K562 (cell line): ENCODE results near the gene AQP6. TPM values are rescaled to one million over a fixed set of nuclear protein-coding genes. Genes with fewer than 3 reads are reported as not detected.
A peak's percentile ranks its signal among the peaks of the same experiment; 100 is the strongest.

Experiments
- BRD9 ChIP-seq: fragments of 450-650 bp; IDR thresholded peaks from 2 replicates; pipeline ENCODE4 v1.6.1; 2018; ENCODE audit warnings: low read depth; ENCODE audit not compliant: partially characterized antibody
- CHD2 ChIP-seq: IDR thresholded peaks from 2 replicates; pipeline ENCODE4 v1.6.1; 2011; ENCODE audit warnings: low read depth, low read length
- CREB1 ChIP-seq, 2 experiments: sonication (generic) in 1 of 2; formaldehyde crosslinking in 1 of 2; IDR thresholded peaks; 2 replicates each; pipeline versions ENCODE4 v1.6.1 to v1.8.0; 2012 to 2022; ENCODE audit warnings: inconsistent platforms in 1 of 2, mild to moderate bottlenecking in 1 of 2, missing genetic modification reagents in 1 of 2, moderate library complexity in 1 of 2
- ETV1 ChIP-seq: fragments of 450-650 bp; conservative IDR thresholded peaks from 2 replicates; pipeline ENCODE4 v1.6.1; 2016; ENCODE audit warnings: missing genetic modification characterization, control low read depth, low read depth, missing compliant biosample characterization
- ETV6 ChIP-seq, 3 experiments: fragments of 150-350 bp in 1 of 3; sonication (generic) in 1 of 3; formaldehyde crosslinking in 1 of 3; IDR thresholded peaks; 2 replicates each; pipeline versions ENCODE4 v1.6.1 to v1.8.0; 2014 to 2022; ENCODE audit warnings: borderline replicate concordance in 2 of 3, low read depth in 2 of 3, antibody characterized with exemption in 1 of 3, low read length in 1 of 3, mild to moderate bottlenecking in 1 of 3, missing genetic modification reagents in 1 of 3
- GTF2A2 ChIP-seq: IDR thresholded peaks from 2 replicates; pipeline ENCODE4 v1.6.1; 2016; ENCODE audit warnings: mild to moderate bottlenecking, missing genetic modification characterization, missing compliant biosample characterization
- GTF2E2 ChIP-seq: fragments of 200-800 bp; sonication (Bioruptor generic); IDR thresholded peaks from 2 replicates; pipeline ENCODE4 v1.6.1; 2016; ENCODE audit warnings: missing genetic modification characterization, missing compliant biosample characterization
- MEIS2 ChIP-seq: fragments of 450-650 bp; IDR thresholded peaks from 2 replicates; pipeline ENCODE4 v1.6.1; 2014; ENCODE audit warnings: mild to moderate bottlenecking; ENCODE audit not compliant: partially characterized antibody
- MLX ChIP-seq, 2 experiments: fragments of 450-650 bp in 1 of 2; sonication (generic) in 1 of 2; formaldehyde crosslinking; conservative IDR thresholded peaks; 2 replicates each; pipeline versions ENCODE4 v1.4.0 to v1.8.1; 2020 to 2022; ENCODE audit warnings: mild to moderate bottlenecking in 1 of 2, missing genetic modification reagents in 1 of 2
- NFATC3 ChIP-seq: fragments of 450-650 bp; IDR thresholded peaks from 2 replicates; pipeline ENCODE4 v1.6.1; 2017; ENCODE audit warnings: mild to moderate bottlenecking
- PHB ChIP-seq: fragments of 250-450 bp; sonication (Bioruptor Pico); IDR thresholded peaks from 2 replicates; pipeline ENCODE4 v1.5.0; 2021
- SAFB ChIP-seq: fragments of 200-400 bp; formaldehyde crosslinking; IDR thresholded peaks from 2 replicates; pipeline ENCODE4 v1.6.1; 2017; ENCODE audit warnings: low read depth, low read length, borderline replicate concordance
- SP2 ChIP-seq: IDR thresholded peaks from 2 replicates; pipeline ENCODE4 v1.6.1; 2011; ENCODE audit warnings: mild to moderate bottlenecking, low read depth, low read length, moderate library complexity; ENCODE audit not compliant: poor library complexity, severe bottlenecking; ENCODE audit errors: extremely low read depth
- SREBF1 ChIP-seq: fragments of 150-350 bp; IDR thresholded peaks from 2 replicates; pipeline ENCODE4 v1.6.1; 2014; ENCODE audit warnings: antibody characterized with exemption, low read depth, low read length, borderline replicate concordance
- TAF15 ChIP-seq: fragments of 200-400 bp; formaldehyde crosslinking; IDR thresholded peaks from 2 replicates; pipeline ENCODE4 v1.6.1; 2017; ENCODE audit warnings: mild to moderate bottlenecking, low read depth, low read length, moderate library complexity
- TARDBP ChIP-seq: fragments of 450-650 bp; IDR thresholded peaks from 2 replicates; pipeline ENCODE4 v1.6.1; 2016
- ZBTB34 ChIP-seq: fragments of 250-450 bp; sonication (Bioruptor Pico); IDR thresholded peaks from 2 replicates; pipeline ENCODE4 v1.8.0; 2021; ENCODE audit warnings: mild to moderate bottlenecking, moderate library complexity
- ZFP30 ChIP-seq: fragments of 250-450 bp; sonication (Bioruptor Pico); IDR thresholded peaks from 2 replicates; pipeline ENCODE4 v1.8.0; 2022; ENCODE audit warnings: moderate library complexity, mild to moderate bottlenecking, inconsistent platforms, borderline replicate concordance
- ZNF395 ChIP-seq: fragments of 200-800 bp; sonication (Bioruptor generic); IDR thresholded peaks from 2 replicates; pipeline ENCODE4 v1.6.1; 2017; ENCODE audit warnings: missing genetic modification characterization, missing compliant biosample characterization
- ZNF561 ChIP-seq: fragments of 450-650 bp; formaldehyde crosslinking; conservative IDR thresholded peaks from 2 replicates; pipeline ENCODE4 v1.4.0; 2020; ENCODE audit warnings: mild to moderate bottlenecking, moderate library complexity
- polyA plus RNA-seq, 8 experiments: library from polyadenylated mRNA; depleted of rRNA in 4 of 8; stranded (reverse) in 5 of 8; unstranded in 3 of 8; fragments of >200 nt; fragmentation: Nextera tagmentation in 2 of 8; fragmentation: Illumina TruSeq in 1 of 8; extraction: Ambion mirVana in 2 of 8; extraction: Trizol in 1 of 8; gene quantifications; 2 replicates each; pipeline versions ENCODE4 v1.2.1 to v1.2.3, GENCODE V29; 2011 to 2014; ENCODE audit warnings: inconsistent platforms in 1 of 8, missing spikeins in 1 of 8
- total RNA-seq, 7 experiments: library from RNA; depleted of rRNA in 6 of 7; stranded (reverse); fragments of >200 nt in 6 of 7; fragmentation: Illumina TruSeq in 2 of 7; extraction: Trizol in 2 of 7; gene quantifications; 2 replicates each; pipeline versions ENCODE4 v1.2.1 to v1.2.3, GENCODE V29; 2011 to 2021; ENCODE audit warnings: low replicate concordance in 1 of 7

AQP6 gene
- total and polyA plus RNA-seq, 9 of the 15 experiments (the other 6 are each of a cell fraction or from before 2014, with no cell fraction given), result 0.05 to 0.12 TPM; not detected in 7

- TF ChIP-seq CHD2, result peak; percentile 94
- TF ChIP-seq NFATC3, result no peak
- no peak for TF ChIP-seq MLX (CRISPR knock-in tag; conservative IDR thresholded peaks at IDR 0.05)
- TF ChIP-seq ETV1 (tag), result peak; percentile 81
- TF ChIP-seq GTF2E2, result peak; percentile 81
- 0 out of 2 replicates have a peak, but pooled peaks have one; percentile 40 for TF ChIP-seq ZNF395 (CRISPR knock-in tag)
- TF ChIP-seq ZNF561 (CRISPR knock-in tag), result no peak
- TF ChIP-seq SP2, result no peak
- TF ChIP-seq GTF2A2 (tag), result no peak
- no peak for TF ChIP-seq SAFB
- no peak for TF ChIP-seq TAF15
- peak; percentile 69 for TF ChIP-seq MEIS2
- no peak for TF ChIP-seq ZBTB34
- TF ChIP-seq SREBF1, result no peak
- TF ChIP-seq PHB, result no peak
- no peak for TF ChIP-seq BRD9
- TF ChIP-seq ETV6 (IDR thresholded peaks at IDR 0.05; ENCODE audit: borderline replicate concordance in 1 of 2, low read depth in 2 of 2, low read length in 1 of 2), result no peak
- TF ChIP-seq ETV6 (CRISPR knock-in tag; IDR thresholded peaks at IDR 0.05; ENCODE audit: borderline replicate concordance), result no peak
- no peak for TF ChIP-seq TARDBP
- TF ChIP-seq CREB1 (IDR thresholded peaks at IDR 0.05), result peak; percentile 96
- peak; percentile 92 for TF ChIP-seq CREB1 (CRISPR knock-in tag; IDR thresholded peaks at IDR 0.05)
- TF ChIP-seq ZFP30, result no peak
These were observed 52.7 kb downstream of the AQP6 start, which contains the start of gene RACGAP1 (continued) for GRCh38 chr12:50025187-50026059.
